GM15510 (cell line): Measurements from ENCODE around the gene WFIKKN2.

Experiments
- POLR2A ChIP-seq: IDR thresholded peaks from 3 replicates; pipeline ENCODE4 v1.6.1; 2011; ENCODE audit warnings: borderline replicate concordance; ENCODE audit not compliant: insufficient read length; ENCODE audit errors: extremely low read depth

Gene WFIKKN2

DNA sequence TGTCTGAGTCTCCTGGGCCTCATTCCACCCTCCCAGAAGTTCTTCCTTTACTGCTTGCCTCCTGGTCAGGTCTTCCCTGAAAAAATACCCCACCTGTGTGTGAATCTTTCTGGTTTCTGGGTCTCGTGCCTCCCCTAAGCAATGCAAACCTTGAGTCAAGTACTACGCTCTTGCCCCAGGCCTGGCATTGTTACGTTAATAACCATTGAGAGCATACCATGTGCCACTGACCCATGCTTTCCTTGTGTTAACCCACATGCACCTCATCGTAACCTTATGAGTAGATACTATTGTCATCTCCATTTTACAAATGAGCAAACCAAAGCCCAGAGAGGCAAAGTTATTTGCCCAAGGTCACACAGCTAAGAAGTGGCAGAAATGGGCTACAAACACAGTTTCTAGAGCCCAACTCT is 56.2 kb downstream of the WFIKKN2 start:
- no peak for TF ChIP-seq POLR2A
